Stimulated activated CD4-positive, alpha-beta T cell treated with anti-CD3 and anti-CD28 coated beads, Interleukin-1b, Interleukin-23, amount 100 ng/mL, for 4 hours (primary cell): ENCODE data around the gene CLK2.
"Not testable (repeated sequence)": the region's sequence is repeated elsewhere in the genome, so short reads cannot be mapped to it uniquely, and the experiment has no call there.

Experiments
- DNase-seq, 2 donors: peaks; one replicate each; pipeline ENCODE4 v3.0.0-alpha.2; 2020; ENCODE audit warnings: low read depth in 2 of 2

CLK2 gene

GRCh38 chr1:155296661-155297060 is 23.4 kb upstream of the CLK2 start:
- DNase-seq = no peak

DNA sequence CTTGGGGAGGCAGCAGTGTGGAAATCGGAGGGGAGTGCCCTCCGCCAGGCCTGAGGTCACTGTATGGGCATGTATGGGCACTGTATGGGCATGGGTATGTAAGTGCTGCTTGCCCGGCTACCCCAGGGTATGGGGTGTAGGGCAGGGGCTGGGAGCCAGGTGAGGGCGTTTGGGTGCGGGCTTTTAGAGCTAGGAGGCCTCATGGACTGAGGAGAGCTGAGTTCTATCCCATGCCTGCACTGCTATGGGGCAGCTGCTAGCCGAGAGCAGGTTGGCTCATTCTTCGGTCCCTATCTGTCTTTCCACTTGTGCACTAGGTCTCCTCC is 22.6 kb upstream of the CLK2 start:
- no peak for DNase-seq

DNA sequence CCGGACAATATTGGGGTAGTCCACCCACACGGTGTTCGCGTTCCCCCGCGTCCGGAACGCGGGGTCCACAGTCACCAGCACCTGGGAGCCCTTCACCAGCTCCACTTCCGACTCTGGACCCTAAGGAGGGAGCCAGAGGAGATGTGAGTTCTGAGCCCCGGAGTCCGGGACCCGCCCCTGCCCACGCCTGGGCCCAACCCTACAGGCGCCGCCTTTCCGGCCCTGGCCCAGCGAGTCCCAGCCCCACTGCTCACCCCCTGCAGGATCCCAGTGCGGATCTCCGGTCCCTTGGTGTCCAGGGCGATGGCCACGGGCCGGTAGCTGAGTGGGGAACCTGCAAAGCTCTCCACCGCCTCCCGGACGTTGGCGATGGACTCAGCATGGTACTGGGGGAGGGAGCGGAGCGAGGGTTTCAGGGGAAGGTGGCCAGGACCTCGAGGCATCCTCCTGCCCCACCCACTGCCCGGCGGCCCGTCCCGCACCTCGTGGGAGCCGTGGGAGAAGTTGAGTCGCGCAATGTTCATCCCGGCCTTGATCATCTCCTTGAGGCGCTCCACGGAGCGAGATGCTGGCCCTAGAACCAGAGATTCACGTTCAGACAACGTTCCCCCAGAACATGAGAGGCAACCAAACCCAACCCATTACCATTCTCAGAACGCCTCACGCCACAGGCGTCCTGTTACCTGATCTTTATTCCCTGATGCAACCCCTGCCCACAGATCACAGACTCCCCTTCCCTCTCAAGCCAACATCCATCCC is 22.1 kb upstream of the CLK2 start:
- no peak for DNase-seq

DNA sequence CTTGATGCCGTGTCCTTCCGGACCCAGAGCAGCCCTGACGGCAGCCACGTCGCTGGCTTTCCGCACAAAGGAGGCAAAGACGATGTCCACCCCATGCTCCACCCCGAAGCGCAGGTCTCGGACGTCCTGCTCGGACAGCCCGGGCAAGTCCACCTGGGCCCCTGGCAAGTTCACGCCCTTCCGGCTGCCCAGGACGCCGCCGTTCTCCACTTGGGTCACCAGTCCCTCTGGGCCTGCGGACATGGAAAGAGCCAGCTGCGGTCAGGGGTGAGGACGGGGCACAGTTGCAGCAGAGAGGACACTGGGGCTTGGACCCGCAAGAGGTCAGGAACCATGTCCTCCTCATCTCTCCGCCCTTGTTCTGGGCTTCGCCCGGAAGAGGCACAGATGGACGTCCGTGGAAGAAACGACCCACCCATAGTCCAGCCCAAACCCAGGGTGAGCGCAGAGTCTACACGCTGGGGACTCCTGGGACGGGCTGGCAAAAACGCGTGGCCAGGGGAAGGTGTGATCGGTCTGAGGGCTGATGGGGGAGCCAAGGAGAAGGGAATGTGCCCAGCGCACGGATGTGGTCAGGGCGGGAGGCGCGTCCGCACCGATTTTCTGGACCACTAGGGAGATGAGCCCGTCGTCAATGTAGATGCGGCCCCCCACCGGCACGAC is 21.3 kb upstream of the CLK2 start:
- no peak for DNase-seq

GRCh38 chr1:155293086-155293749 is 19.9 kb upstream of the CLK2 start:
- DNase-seq = no peak

GRCh38 chr1:155291006-155291405 is 17.7 kb upstream of the CLK2 start:
- not testable (repeated sequence) for DNase-seq

DNA sequence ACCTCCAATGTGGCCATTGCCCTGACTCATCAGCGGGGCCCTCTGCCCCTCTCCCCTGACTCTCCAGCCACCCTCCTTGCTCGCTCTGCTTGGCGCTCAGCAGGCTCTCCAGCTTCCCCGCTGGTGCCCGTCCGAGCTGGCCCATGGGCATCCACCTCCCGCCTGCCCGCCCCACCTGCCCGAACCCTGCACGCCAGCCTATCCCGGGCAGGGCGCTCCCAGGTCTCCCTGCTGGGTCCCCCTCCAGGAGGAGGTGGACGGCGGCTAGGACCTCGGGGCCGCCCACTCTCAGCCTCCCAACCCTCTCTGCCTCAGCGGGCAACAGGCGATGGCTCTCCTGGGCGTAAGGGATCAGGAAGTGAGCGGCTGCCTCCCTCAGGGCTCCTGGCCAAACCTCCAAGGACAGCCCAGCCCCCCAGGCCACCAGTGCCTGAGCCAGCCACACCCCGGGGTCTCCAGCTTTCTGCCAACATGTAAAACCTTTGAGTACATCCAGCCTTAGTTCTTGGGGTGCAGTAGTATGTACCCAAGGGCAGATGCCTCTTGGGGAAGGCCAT is 14.8 kb upstream of the CLK2 start:
- no peak for DNase-seq

- DNase-seq = no peak
These were observed 13.2 kb upstream of the CLK2 start for GRCh38 chr1:155286544-155286943.

- DNase-seq = no peak
These were observed 12.3 kb upstream of the CLK2 start for GRCh38 chr1:155285631-155286044.

- no peak for DNase-seq
These were observed 11.8 kb upstream of the CLK2 start for GRCh38 chr1:155285063-155285462.

DNA sequence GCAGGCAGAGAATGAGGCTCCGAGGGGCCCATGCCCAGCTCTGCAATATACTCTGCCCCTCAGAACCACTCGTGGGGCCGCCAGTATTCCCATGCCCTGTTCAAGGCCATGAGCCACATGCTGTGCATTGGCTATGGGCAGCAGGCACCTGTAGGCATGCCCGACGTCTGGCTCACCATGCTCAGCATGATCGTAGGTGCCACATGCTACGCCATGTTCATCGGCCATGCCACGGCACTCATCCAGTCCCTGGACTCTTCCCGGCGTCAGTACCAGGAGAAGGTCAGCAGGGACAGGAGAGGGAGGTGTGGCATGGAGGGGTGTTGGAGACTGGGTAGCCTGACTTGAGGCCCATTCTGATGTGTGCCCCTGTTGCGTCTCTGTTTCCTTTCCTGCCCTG is 11.2 kb upstream of the CLK2 start:
- DNase-seq = no peak

DNA sequence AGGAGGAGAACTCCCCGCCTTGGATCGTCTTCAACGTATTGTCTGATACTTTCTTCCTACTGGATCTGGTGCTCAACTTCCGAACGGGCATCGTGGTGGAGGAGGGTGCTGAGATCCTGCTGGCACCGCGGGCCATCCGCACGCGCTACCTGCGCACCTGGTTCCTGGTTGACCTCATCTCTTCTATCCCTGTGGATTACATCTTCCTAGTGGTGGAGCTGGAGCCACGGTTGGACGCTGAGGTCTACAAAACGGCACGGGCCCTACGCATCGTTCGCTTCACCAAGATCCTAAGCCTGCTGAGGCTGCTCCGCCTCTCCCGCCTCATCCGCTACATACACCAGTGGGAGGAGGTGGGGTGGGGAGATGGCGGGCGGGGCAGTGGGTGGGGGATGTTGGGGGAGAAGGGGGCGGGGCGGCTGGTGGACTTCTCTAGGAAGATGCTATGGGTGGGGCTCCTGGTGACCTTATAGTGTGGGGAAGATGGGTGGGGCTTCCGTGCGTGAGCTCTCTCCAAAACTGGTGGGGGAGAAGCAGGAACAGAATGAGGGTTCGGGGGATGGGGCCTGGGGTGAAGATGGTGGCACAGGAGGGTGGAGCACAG is 9.3 kb upstream of the CLK2 start:
- DNase-seq = no peak

GRCh38 chr1:155279268-155279667 is 6.0 kb upstream of the CLK2 start:
- DNase-seq = no peak

- no peak for DNase-seq
These were observed 5.4 kb upstream of the CLK2 start for GRCh38 chr1:155278689-155279160.

DNA sequence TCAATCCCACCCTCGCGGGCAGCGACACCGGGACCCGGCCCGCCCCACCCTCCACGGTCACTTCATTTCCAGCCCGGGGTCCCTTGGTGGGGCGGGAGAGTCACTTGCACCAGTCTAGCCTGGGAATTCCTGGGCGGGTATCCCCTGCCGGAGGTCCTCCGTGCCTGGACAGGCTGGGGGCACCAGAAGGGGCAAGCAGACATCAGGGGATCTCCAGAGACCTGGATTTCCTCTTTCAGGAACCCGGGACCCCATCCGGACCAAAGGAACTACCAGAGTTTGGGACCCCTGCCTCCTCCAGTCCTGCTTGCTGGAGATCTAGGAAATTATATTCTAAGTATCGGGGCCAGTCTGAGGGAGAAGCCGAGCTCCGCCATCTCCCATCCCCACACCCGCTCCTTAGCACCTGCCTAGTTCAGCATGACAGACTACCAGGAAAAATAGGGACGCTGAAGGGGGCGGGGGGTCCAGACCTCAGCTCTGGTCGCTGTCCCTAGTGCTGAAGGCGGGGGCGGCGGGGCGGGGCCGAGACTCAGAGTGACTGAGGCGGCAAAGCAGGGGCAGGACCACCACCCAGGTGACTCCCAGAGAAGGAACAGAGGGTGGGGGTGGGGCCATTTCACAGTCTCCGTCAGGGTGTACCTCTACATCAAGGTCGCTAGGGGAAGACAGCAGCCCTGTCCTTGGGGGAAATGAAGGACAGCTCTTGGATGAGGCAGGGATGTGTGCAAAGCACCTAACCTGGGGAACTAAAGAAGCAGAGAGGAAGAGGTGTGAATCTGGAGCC is 4.8 kb upstream of the CLK2 start:
- peak; percentile 65 to 67 for DNase-seq

DNA sequence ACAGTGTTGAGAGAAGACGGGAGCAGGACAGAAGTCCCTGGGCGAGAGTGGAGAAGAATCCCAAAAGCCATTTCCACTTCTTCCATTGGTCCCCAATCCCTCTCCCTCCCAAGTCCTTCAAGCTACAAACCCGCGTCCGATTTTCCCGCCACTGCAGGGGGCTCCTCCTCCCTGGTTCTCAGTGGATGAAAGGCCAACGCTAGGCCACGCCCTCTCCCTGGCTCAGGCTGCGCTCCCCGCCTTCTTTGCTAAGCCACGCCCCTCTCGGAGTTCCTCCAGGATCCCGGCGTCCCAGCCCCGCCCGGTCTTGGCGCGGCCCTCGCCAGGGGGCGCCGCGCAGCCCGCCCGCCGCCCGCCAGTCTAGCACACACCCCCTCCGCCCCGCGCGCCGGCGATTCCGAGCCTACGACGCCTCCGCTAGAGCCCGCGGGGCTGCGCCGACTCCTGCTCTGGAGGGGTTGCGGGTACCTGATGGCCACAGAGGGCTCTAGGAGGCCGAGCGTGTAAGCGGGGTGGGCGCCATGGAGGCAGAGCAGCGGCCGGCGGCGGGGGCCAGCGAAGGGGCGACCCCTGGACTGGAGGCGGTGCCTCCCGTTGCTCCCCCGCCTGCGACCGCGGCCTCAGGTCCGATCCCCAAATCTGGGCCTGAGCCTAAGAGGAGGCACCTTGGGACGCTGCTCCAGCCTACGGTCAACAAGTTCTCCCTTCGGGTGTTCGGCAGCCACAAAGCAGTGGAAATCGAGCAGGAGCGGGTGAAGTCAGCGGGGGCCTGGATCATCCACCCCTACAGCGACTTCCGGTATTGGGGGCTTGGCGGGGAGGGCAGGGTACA is 4.0 kb upstream of the CLK2 start, which contains the start of gene HCN3:
HCN3 (plus strand) TSS at position 394 of the 832 bp plus-strand sequence; CDS start at position 522, 128 bp downstream.
- DNase-seq = peak; percentile 93 to 95

DNA sequence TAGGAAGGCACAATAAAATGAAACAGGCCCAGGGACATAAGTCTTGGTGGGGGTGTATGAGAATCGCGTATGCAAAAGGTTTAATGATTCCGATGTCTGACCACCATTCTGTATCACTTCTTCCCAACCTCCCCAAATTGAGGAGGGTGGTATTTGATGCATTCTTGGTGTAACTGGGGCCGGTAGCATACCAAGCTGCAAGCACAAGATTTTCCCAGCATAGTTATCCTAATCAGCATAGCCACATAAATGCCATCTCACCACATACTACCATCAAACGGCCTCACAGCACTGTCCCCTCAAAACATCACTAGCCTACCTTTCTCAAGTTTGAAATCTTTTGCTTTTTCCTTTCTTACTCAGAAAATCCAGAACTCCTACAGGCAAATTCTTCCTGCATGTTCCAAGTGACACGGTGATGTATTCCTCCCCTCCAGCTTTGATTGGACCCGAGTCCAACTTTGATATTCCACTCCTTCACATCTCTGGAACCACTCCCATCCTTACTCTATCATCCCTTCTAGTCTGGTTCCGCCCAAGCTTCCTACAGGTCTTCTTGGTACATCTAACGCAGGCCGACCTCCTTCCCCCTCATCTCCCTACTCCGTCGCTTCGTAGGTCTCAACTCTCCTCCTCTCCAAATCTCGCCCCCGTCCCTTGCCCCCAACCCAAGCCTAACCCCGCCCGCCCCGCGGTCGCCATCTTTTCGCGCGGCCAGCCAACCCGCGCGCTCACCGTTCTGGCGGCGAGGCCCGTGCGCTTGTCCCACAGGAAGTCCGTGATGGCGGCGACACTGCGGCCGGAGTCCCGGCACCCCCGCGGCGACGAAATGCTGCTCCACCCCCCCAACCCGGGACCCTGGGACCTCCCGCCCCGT is 600 bp downstream of the CLK2 start:
- no peak for DNase-seq

DNA sequence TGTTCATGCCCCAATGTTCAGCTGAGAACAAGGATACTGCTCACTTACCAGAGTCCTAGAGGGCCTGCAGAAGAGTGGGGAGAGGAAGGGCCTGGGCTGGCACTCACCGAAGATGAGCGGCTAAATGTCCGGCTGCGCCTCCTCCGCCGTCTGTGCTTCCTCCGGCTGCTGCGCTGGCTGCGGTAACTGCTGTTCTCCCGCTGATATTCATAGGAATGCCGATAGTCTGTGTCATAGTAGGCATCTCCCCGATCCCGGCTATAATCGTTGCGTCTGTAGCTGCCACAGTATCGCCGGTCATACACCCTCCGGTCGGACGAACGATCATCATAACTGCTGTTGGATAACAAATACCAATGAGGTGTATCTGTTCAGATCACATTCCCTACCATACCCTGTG is 3.9 kb downstream of the CLK2 start:
- no peak for DNase-seq

- no peak for DNase-seq
These were observed 4.7 kb downstream of the CLK2 start for GRCh38 chr1:155268630-155269029.
